Measurements from ENCODE around the gene OTOG. TPM values are rescaled to one million over a fixed set of nuclear protein-coding genes. Genes with fewer than 3 reads are reported as not detected.

Gene OTOG
- total RNA-seq, 2 donors from 2014 or later = not detected

DNA sequence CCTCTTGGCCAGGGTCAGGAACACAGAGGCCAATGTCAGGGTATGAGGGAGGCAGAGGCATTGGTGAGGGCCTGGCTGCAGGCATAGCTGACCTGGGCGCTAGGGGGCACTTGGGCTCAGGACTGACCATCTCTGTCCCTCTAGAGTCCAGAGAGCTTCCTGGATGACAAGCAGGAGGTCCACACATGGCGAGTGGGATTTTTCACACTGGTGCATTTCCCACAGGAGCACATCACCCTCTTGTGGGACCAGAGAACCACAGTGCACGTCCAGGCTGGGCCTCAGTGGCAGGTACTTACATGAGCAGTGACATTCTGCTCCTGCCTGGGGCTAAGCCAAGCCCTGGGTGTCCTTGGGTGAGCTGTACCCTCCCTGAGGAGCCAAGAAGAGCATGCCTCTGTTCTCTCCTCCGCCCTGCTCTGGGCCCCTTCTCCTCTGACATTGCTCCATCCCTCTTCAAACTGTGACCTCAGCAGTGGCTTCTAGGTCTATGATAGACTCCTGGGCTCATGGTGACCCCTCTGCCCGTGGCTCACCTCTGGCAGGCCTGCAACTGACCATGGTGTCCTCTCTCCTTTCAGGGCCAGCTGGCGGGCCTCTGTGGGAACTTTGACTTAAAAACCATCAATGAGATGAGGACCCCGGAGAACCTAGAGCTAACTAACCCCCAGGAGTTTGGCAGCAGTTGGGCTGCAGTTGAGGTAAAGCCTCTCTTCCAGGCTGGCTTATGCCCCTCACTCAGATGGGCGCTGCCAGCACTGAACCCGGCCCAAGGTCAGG lies 46.6 kb downstream of the OTOG start:
- Histone ChIP-seq H3K27me3 (no peaks in the 10 kb centered on the region), H3K36me3 (no peaks in the 10 kb centered on the region), H3K4me3 (no peak overlapping the region), H3K9me3 (no peaks in the 10 kb centered on the region), H3K27ac (no peak overlapping the region), H3K9ac (ENCODE audit: low read depth in 2 of 2, low read length in 2 of 2) (no peak overlapping the region), H3K4me1 (no peaks in the 10 kb centered on the region)
- intact Hi-C loops (cut with DNase I) = loop anchor here (10.0 kb wide), 1 partner anchor 141 kb away; the partner anchor contains the start of gene KCNC1
- TF ChIP-seq, protein P1, sequence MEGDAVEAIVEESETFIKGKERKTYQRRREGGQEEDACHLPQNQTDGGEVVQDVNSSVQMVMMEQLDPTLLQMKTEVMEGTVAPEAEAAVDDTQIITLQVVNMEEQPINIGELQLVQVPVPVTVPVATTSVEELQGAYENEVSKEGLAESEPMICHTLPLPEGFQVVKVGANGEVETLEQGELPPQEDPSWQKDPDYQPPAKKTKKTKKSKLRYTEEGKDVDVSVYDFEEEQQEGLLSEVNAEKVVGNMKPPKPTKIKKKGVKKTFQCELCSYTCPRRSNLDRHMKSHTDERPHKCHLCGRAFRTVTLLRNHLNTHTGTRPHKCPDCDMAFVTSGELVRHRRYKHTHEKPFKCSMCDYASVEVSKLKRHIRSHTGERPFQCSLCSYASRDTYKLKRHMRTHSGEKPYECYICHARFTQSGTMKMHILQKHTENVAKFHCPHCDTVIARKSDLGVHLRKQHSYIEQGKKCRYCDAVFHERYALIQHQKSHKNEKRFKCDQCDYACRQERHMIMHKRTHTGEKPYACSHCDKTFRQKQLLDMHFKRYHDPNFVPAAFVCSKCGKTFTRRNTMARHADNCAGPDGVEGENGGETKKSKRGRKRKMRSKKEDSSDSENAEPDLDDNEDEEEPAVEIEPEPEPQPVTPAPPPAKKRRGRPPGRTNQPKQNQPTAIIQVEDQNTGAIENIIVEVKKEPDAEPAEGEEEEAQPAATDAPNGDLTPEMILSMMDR (IDR thresholded peaks at IDR 0.05) = no peak
- no peak for DNase-seq

DNA sequence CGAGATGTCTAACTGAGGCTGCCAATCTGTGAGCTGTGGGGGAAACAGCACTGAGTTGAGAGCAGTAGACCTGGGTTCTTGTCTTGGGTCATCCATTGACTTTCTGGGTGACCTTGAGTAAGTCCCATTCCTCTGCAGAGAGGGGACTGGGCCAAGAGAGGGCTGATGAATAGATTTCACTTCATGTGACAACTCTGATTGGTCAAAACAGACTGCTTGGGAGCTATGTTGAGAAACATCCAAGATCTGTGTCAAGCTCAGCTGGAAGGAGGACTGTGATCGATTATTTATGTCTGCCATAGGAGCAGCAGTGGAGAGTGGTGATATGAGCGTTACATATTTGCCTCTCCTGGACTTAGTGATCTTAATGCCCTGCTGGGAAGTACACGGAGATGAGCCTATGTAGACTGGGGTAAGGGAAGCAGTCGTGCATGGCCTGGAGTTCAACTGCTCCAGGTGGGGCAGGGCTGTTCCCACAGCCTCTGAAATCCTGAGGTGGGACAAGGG lies 47.7 kb downstream of the OTOG start:
- DNase-seq = peak; percentile 5
- intact Hi-C loops (cut with DNase I) = loop anchor here (10.0 kb wide), 1 partner anchor 140 kb away; the partner anchor contains the start of gene KCNC1

DNA sequence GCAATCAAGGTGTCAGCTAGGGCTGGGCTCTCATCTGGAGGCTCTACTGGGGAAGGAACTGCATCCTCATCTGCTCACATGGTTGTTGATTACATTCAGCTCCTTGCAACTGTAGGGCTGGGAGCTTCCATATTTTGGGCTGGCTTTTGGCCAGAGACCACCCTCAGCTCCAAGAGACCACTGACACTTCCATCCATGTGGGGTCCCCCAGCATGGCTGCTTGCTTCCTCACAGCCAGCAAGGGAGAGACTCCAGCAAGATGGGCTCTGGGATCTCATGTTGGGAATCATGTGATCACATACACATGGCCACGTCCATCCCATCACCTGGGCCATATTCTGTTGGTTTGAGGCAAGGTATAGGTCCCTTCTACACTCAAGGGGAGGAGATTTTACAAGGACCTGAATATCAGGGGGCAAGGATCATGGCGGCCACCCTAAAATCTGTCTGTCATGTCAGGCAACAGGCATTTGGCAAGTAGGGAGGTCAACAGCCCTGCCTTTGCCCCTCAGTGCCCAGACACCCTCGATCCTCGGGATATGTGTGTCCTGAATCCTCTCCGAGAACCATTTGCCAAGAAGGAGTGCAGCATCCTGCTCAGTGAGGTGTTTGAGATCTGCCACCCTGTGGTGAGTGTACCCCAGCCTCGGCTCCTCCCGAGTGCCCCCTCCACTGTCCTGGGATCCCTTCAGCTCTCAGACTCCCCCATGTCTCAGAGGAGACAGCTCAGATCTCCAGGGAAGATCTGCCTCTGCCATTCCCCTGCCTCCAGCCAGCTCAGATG lies 48.7 kb downstream of the OTOG start:
- no peaks in the 10 kb centered on the region for H3K9me3 ChIP-seq
- no peaks in the 10 kb centered on the region for H3K4me1 ChIP-seq
- intact Hi-C loops (cut with DNase I) = loop anchor here (10.0 kb wide), 1 partner anchor 139 kb away; the partner anchor contains the start of gene KCNC1
- H3K27me3 ChIP-seq = no peaks in the 10 kb centered on the region
- no peaks in the 10 kb centered on the region for H3K36me3 ChIP-seq
- H3K4me3 ChIP-seq = no peak overlapping the region
- TF ChIP-seq, protein P1 (IDR thresholded peaks at IDR 0.05) = no peak
- no peak overlapping the region for H3K9ac ChIP-seq (ENCODE audit: low read depth in 2 of 2, low read length in 2 of 2)
- H3K27ac ChIP-seq = no peak overlapping the region
- DNase-seq = peak; percentile 15

More for the DNA sequence above, 47.7 kb downstream of the OTOG start:
- TF ChIP-seq, protein P1 (IDR thresholded peaks at IDR 0.05) = no peak
- Histone ChIP-seq H3K4me1 (no peaks in the 10 kb centered on the region), H3K9me3 (no peaks in the 10 kb centered on the region), H3K9ac (ENCODE audit: low read depth in 2 of 2, low read length in 2 of 2) (no peak overlapping the region), H3K36me3 (no peaks in the 10 kb centered on the region), H3K27me3 (no peaks in the 10 kb centered on the region), H3K4me3 (no peak overlapping the region), H3K27ac (no peak overlapping the region)

DNA sequence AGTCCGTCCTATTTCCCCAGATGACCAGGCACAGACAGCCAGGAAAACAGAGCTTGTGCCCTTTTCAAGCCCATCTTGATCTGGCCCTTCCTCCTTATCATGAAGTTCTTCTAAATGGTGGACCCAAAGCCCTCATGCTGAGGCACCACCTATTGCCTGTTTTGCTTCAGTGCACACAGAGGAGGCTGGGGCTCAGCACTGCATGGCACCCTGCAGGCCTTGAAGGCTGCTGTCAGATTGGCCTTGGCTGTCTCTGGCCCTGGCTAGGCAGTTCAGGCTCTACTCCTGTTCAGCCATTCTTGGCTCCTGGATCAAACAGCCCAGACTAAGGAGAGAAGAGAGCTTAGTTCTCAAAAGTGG lies 49.2 kb downstream of the OTOG start:
- Histone ChIP-seq H3K4me1 (no peaks in the 10 kb centered on the region), H3K36me3 (no peaks in the 10 kb centered on the region), H3K27me3 (no peaks in the 10 kb centered on the region), H3K4me3 (no peak overlapping the region), H3K9me3 (no peaks in the 10 kb centered on the region), H3K9ac (ENCODE audit: low read depth in 2 of 2, low read length in 2 of 2) (no peak overlapping the region), H3K27ac (no peak overlapping the region)
- TF ChIP-seq, protein P1 (IDR thresholded peaks at IDR 0.05) = no peak
- no peak for DNase-seq
- intact Hi-C loops (cut with DNase I) = loop anchor here (10.0 kb wide), 1 partner anchor 139 kb away; the partner anchor contains the start of gene KCNC1

DNA sequence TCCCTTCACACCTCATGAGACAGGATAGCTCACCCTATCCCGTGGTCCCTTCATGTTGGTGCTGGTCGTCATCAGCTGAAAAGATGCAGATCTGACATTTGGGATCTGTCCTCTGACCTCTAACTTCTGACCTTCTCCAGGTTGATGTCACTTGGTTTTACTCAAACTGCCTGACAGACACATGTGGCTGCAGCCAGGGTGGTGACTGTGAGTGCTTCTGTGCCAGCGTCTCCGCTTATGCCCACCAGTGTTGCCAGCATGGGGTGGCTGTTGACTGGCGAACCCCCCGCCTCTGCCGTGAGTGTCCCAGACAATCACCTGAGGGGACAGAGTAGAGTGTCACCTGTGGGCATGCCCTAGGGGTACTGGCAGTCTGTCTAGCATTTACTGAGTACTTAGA lies 49.7 kb downstream of the OTOG start:
- H3K27me3 ChIP-seq = no peaks in the 10 kb centered on the region
- intact Hi-C loops (cut with DNase I) = loop anchor here (10.0 kb wide), 1 partner anchor 138 kb away; the partner anchor contains the start of gene KCNC1

More for the DNA sequence above, 49.7 kb downstream of the OTOG start:
- DNase-seq = no peak
- Histone ChIP-seq H3K9ac (ENCODE audit: low read depth in 2 of 2, low read length in 2 of 2) (no peak overlapping the region), H3K4me1 (no peaks in the 10 kb centered on the region), H3K4me3 (no peak overlapping the region), H3K9me3 (no peaks in the 10 kb centered on the region), H3K27ac (no peak overlapping the region), H3K36me3 (no peaks in the 10 kb centered on the region)
- TF ChIP-seq, protein P1 (IDR thresholded peaks at IDR 0.05) = no peak

All from colonic mucosa (tissue), 4 donors.